Measurements from ENCODE around the gene MAGEL2.

The MAGEL2 gene

GRCh38 chr15:23647421-23648370, at the start of gene MAGEL2:
Gene MAGEL2 (minus strand): TSS chr15:23647867. CDS start chr15:23647742, 125 bp downstream.
- no peak for DNase-seq (ENCODE audit: low read depth)
- no peak within 1 kb of the TSS for H3K4me3 ChIP-seq (ENCODE audit: control insufficient read depth, low read depth, low read length)
- TF ChIP-seq CTCF (conservative IDR thresholded peaks at IDR 0.05; ENCODE audit: control insufficient read depth, insufficient read depth, low read depth, low read length), result no peak

GRCh38 chr15:23695282-23695681, 47.6 kb upstream of the MAGEL2 start:
- no peak for DNase-seq (ENCODE audit: low read depth)
- H3K4me3 ChIP-seq (ENCODE audit: control insufficient read depth, low read depth, low read length), result no peak overlapping the region
- no peak for TF ChIP-seq CTCF (conservative IDR thresholded peaks at IDR 0.05; ENCODE audit: control insufficient read depth, insufficient read depth, low read depth, low read length)

GRCh38 chr15:23694592-23694991, 46.9 kb upstream of the MAGEL2 start:
- H3K4me3 ChIP-seq (ENCODE audit: control insufficient read depth, low read depth, low read length), result no peak overlapping the region
- no peak for DNase-seq (ENCODE audit: low read depth)
- TF ChIP-seq CTCF (conservative IDR thresholded peaks at IDR 0.05; ENCODE audit: control insufficient read depth, insufficient read depth, low read depth, low read length), result no peak

- no peak for TF ChIP-seq CTCF (conservative IDR thresholded peaks at IDR 0.05; ENCODE audit: control insufficient read depth, insufficient read depth, low read depth, low read length)
- peak; percentile 64 for DNase-seq (ENCODE audit: low read depth)
- no peak overlapping the region for H3K4me3 ChIP-seq (ENCODE audit: control insufficient read depth, low read depth, low read length)
Observed at GRCh38 chr15:23690450-23690852, 42.8 kb upstream of the MAGEL2 start.

- DNase-seq (ENCODE audit: low read depth), result no peak
- no peak overlapping the region for H3K4me3 ChIP-seq (ENCODE audit: control insufficient read depth, low read depth, low read length)
- no peak for TF ChIP-seq CTCF (conservative IDR thresholded peaks at IDR 0.05; ENCODE audit: control insufficient read depth, insufficient read depth, low read depth, low read length)
Observed at GRCh38 chr15:23690015-23690414, 42.3 kb upstream of the MAGEL2 start.

GRCh38 chr15:23687143-23687470, 39.4 kb upstream of the MAGEL2 start, which contains the start of gene NDN:
Gene NDN (minus strand): TSS chr15:23687305. CDS start chr15:23687217, 88 bp downstream.
- H3K4me3 ChIP-seq (ENCODE audit: control insufficient read depth, low read depth, low read length), result peak within 1 kb of the TSS; percentile 49
- TF ChIP-seq CTCF (conservative IDR thresholded peaks at IDR 0.05; ENCODE audit: control insufficient read depth, insufficient read depth, low read depth, low read length), result no peak
- DNase-seq (ENCODE audit: low read depth), result peak; percentile 56

All from fibroblast of mammary gland (primary cell).